WI38 (cell line): ENCODE measurements around the gene DACT2.

Experiments used
- H3K4me3 ChIP-seq: 2 replicates; pipeline ENCODE4 v1.5.1; 2011; ENCODE audit warnings: low read depth, mild to moderate bottlenecking, control low read depth, low read length
- TF ChIP-seq, protein P1 (sequence below): IDR thresholded peaks from 2 replicates; pipeline ENCODE4 v1.5.1; 2012; ENCODE audit warnings: low read depth, mild to moderate bottlenecking, control low read depth, low read length

The DACT2 gene

DNA sequence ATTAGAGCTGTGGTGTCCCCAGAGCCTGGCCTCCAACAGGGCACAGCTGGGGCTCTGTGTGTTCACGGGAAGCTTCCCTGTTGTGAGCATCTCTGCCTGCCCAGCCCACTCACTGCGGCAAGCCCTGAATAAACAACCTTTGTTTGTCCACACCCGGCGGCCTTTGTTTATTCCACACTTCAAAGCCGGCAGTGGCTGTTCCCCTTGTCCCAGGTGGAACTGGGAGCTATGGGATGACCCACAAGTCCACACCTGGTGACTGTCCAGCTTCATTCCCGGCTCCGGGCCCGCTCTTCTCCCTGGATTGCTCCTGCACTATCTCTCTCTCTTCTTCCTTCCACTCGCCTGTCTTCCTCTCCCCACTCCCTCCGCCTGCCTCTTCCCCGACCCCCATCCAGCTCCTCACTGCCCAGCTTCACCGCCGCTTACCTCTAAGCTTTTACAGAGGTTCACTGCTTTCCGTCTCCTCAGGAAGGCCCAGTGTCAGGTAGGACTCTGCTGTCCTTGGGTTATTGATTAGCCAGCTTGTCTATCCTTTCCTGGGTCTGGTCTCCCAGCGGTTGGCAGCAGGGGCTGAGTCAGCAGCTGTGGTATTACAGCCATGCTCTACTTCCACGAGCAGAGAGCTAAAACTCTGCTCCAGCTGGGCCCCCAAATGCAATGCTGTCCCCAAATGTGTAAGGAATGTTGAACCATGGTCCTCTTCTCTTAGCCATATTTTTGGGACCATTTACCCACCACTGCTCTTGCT is 17.8 kb downstream of the DACT2 start:
- TF ChIP-seq, protein P1, sequence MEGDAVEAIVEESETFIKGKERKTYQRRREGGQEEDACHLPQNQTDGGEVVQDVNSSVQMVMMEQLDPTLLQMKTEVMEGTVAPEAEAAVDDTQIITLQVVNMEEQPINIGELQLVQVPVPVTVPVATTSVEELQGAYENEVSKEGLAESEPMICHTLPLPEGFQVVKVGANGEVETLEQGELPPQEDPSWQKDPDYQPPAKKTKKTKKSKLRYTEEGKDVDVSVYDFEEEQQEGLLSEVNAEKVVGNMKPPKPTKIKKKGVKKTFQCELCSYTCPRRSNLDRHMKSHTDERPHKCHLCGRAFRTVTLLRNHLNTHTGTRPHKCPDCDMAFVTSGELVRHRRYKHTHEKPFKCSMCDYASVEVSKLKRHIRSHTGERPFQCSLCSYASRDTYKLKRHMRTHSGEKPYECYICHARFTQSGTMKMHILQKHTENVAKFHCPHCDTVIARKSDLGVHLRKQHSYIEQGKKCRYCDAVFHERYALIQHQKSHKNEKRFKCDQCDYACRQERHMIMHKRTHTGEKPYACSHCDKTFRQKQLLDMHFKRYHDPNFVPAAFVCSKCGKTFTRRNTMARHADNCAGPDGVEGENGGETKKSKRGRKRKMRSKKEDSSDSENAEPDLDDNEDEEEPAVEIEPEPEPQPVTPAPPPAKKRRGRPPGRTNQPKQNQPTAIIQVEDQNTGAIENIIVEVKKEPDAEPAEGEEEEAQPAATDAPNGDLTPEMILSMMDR: no peak
- no peak overlapping the region for H3K4me3 ChIP-seq

GRCh38 chr6:168300975-168301647 is 18.5 kb downstream of the DACT2 start:
- no peak overlapping the region for H3K4me3 ChIP-seq
- TF ChIP-seq, protein P1: no peak

GRCh38 chr6:168299541-168300511 is 19.8 kb downstream of the DACT2 start:
- TF ChIP-seq, protein P1: no peak
- H3K4me3 ChIP-seq: no peak overlapping the region

DNA sequence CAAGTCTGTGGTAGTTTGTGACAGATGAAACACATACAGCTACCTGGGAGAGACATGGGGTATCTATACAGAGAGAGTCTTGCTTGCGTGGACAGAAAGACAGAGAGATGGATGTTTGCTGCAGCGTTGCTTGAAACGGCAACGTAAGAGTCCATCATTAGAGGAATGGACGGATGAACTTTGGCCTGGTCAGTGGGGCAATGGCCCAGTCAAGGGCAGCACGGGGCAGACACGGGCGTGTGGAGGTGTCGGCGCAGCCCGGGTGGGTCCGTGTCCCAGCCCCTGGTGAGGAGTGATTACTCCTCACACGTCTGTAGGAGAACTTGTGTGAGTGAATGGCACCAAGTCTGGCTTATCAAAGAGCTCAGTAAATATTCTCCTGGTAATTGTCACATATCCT is 21.9 kb downstream of the DACT2 start:
- TF ChIP-seq, protein P1: no peak
- no peak overlapping the region for H3K4me3 ChIP-seq

GRCh38 chr6:168294901-168295300 is 24.7 kb downstream of the DACT2 start:
- H3K4me3 ChIP-seq: no peak overlapping the region
- TF ChIP-seq, protein P1: no peak

GRCh38 chr6:168293636-168294530 is 25.7 kb downstream of the DACT2 start:
- TF ChIP-seq, protein P1: no peak
- no peak overlapping the region for H3K4me3 ChIP-seq
